PFSK-1 (cell line): ENCODE results near the gene ZSCAN1.

Source experiments
- POLR2AphosphoS5 ChIP-seq: IDR thresholded peaks from 2 replicates; pipeline ENCODE4 v1.6.1; 2012; ENCODE audit warnings: low read depth, mild to moderate bottlenecking, control low read depth, low read length, moderate library complexity
- SIN3A ChIP-seq: IDR thresholded peaks from 2 replicates; pipeline ENCODE4 v1.6.1; 2012; ENCODE audit warnings: mild to moderate bottlenecking, low read length, moderate library complexity, borderline replicate concordance; ENCODE audit not compliant: insufficient read depth
- TAF1 ChIP-seq: IDR thresholded peaks from 2 replicates; pipeline ENCODE4 v1.6.1; 2012; ENCODE audit warnings: low read length, control low read depth, borderline replicate concordance; ENCODE audit not compliant: insufficient read depth
- TF ChIP-seq, protein P1 (sequence below), 2 experiments: IDR thresholded peaks; 2 replicates each; pipeline versions ENCODE4 v1.6.1 to v1.8.0; 2011 to 2012; ENCODE audit warnings: low read depth in 2 of 2, low read length in 2 of 2, control low read depth in 1 of 2, inconsistent platforms in 1 of 2, mild to moderate bottlenecking in 1 of 2, moderate library complexity in 1 of 2; ENCODE audit not compliant: insufficient read depth in 1 of 2

DNA sequence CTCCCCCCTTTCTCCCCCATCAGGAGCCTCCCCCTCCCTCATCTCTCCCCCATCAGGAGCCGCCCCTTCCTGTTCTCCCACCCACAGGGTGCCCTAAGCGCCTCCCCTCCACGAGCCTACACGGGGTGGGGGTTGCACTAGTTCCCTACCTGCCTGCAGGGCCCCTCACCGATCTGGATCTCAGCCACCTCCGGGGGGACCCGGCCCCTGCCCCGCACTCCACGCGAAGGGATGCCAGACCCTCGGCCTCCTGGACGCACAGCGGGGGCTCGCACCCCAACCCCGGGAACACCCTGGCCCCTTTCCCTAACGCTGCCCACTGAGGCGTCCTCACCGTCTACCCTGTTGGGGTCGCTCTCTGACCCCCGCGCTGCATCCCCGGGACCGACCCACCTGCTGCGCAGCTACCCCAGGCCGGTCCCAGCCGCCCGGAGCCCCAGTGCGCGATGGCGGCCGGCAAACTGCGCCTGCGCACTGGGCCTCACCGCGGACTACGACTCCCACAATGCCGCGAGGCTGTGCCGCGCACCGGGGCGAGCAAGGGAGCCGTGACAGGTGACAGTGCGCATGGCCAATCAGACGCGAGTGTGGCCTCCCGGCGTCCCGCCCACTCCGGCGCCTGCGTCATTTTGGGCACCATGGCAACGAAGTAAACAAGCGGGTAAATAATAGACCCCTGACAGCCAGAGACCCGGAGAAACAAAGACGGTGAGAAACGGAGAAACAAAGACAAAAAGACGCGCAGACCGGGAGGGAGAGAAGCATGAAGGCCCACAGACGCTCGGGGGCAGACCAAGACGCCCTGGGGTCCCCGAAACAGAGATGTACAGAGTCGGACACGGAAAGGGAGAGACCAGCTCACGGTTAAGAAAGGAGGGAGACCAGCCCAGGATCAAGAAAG is 64.2 kb downstream of the ZSCAN1 start, which contains the start of gene ZSCAN18:
- TF ChIP-seq TAF1 (no peak), POLR2AphosphoS5 (no peak), SIN3A (no peak)
- TF ChIP-seq, protein P1, sequence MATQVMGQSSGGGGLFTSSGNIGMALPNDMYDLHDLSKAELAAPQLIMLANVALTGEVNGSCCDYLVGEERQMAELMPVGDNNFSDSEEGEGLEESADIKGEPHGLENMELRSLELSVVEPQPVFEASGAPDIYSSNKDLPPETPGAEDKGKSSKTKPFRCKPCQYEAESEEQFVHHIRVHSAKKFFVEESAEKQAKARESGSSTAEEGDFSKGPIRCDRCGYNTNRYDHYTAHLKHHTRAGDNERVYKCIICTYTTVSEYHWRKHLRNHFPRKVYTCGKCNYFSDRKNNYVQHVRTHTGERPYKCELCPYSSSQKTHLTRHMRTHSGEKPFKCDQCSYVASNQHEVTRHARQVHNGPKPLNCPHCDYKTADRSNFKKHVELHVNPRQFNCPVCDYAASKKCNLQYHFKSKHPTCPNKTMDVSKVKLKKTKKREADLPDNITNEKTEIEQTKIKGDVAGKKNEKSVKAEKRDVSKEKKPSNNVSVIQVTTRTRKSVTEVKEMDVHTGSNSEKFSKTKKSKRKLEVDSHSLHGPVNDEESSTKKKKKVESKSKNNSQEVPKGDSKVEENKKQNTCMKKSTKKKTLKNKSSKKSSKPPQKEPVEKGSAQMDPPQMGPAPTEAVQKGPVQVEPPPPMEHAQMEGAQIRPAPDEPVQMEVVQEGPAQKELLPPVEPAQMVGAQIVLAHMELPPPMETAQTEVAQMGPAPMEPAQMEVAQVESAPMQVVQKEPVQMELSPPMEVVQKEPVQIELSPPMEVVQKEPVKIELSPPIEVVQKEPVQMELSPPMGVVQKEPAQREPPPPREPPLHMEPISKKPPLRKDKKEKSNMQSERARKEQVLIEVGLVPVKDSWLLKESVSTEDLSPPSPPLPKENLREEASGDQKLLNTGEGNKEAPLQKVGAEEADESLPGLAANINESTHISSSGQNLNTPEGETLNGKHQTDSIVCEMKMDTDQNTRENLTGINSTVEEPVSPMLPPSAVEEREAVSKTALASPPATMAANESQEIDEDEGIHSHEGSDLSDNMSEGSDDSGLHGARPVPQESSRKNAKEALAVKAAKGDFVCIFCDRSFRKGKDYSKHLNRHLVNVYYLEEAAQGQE (IDR thresholded peaks at IDR 0.05; ENCODE audit: insufficient read depth in 1 of 2, low read depth in 2 of 2, low read length in 2 of 2): no peak
